Right kidney (tissue), 1 donor: ENCODE measurements around the gene GRB10.
"Not testable (repeated sequence)": the region's sequence is repeated elsewhere in the genome, so short reads cannot be mapped to it uniquely, and the experiment has no call there.

ENCODE experiments used
- DNase-seq: peaks from one replicate; pipeline ENCODE4 v3.0.0-alpha.2; 2016

The GRB10 gene

GRCh38 chr7:50576388-50576787 lies 206.3 kb downstream of the GRB10 start:
- DNase-seq, result not testable (repeated sequence)

DNA sequence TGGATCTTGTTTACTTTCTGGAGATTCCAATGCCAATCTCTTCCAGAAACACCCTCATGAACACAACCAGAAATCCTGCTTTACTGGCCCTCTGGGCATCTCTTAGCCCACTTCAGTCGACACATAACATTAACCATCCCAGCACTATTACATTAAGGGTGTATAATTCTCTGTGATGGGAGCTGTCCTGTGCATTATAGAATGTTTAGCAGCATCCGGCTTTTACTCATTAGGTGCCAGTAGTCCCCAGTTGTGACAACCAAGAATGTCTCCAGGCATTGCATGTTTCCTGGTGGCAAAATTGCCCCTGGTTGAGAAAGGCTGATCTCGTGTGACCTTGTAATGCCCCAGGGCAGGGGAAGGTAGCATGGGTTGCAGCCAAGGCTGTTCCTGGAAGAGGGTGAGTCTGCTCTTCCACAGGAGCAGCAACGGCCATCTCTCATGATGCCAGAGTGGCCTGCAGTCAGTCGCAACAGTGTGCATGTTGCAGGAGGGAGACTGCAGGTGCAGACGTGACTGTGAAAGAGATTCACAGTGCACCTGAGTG lies 214.9 kb downstream of the GRB10 start:
- no peak for DNase-seq

DNA sequence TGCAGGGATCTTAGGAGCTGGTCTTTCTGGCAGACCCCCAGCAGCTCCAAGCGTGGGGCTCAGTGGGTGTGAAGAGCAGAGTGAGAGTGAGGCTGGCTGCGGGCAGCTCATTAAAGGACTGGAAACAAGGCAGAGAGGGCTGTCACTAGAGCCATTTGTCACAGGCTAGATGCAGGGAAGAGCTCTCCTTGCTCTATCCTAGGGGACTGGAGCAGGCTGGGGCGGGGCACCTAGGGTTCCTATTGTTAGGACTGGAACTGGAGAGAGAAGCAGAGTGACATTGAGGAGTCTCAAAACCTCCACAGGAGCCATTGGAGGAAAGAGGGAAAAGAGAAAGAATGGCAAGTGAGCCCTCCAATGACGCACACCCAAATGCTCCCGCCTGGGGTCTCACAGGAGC lies 216.7 kb downstream of the GRB10 start:
- DNase-seq, result no peak

DNA sequence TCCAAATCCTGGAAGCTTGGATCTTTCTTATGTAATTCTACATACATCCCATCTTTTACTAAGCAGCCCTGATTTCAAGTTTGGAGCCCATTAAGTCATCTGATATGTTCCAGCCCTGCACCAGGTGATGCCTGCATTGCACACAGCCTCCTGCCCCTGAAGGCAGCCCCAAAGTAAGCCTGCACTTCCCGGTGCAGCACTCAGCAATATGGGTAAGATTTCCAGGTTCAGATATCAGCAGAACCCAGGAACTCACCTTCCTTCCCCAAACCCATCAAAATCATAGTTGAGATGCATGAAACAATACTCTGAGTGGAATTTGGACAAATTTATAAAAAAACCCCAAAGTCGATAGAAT lies 217.2 kb downstream of the GRB10 start:
- DNase-seq, result no peak

GRCh38 chr7:50564640-50565558 lies 217.8 kb downstream of the GRB10 start, which contains the start of gene DDC:
Gene DDC, minus strand, starts transcription at chr7:50565405. Its CDS starts 21,320 bp downstream, at chr7:50544085.
- DNase-seq, result peak; percentile 36

DNA sequence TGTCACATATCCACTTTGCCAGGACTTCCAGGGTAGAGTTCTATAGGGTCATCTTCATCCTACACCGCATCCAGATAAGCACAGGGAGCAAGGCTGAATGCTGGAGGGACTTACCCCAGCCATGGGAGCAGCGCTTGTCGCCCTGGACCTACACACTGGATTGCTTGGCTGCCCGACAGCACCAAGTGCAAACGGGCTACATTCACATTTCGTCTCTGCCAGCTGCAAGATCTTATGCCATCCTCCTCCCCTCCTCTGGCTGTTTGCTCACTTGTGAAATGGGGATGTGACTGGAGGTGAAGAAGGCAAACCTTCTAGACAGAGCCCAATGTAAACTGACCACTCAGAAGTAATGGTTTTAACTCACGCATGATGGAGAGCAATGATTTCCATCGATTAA lies 218.5 kb downstream of the GRB10 start:
- DNase-seq, result no peak

- no peak for DNase-seq
Observed at GRCh38 chr7:50562136-50562535, 220.6 kb downstream of the GRB10 start.

GRCh38 chr7:50560865-50561351 lies 221.8 kb downstream of the GRB10 start:
- DNase-seq, result no peak

DNA sequence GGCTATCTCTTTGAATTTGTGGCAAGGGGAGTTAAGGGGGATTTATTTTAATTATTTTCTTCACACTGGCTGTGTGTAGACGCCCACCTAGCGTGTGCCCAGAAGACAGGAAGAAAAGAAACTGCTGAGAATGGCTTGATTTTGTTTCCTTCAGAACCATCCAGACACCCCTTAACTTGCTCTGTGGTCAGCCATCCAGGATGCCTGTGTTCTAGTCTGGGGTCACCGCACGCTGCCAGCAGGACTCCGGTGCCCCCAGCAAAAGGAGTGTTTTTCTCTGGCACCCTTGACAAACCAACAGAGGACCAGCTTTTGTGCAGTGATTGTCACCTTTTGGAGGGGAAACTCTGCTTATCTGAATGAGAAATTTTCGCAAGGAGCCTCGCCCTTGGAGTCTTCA lies 222.8 kb downstream of the GRB10 start:
- DNase-seq, result no peak

DNA sequence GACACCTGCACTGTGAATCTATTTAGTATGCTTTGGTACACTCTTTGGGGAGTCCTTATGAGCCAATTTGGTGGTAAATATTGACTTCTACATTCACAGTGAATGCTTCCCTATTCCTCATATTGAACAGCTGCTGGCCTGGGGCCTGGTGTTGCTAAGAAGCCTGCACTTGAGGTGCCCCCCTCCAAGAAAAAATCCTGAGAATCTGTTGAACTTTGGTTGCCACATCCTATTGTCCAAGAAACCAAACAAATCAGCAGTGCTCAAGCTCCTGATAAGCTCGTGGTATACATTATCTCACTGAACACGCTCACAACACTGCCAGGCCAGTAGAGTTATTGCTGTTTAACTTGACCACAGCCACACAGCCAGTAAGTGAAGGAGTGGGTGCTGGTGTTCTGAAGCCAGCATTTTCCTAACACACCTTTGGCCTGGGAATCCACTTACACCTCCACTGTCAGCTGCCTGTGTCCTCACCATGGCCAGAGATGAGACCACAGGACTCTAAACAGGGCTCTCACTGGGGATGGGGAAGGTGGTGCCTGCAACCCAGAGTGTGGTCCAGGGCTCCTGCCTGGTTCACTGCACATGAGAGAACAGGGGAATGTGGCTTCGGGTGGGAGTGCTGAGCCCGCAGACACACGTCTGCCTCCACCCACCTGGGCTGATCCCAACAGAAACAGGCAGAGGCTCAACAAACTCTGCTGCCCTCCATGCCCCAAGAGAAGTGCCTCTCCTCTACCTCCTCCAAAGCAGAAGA lies 224.2 kb downstream of the GRB10 start:
- DNase-seq, result no peak

DNA sequence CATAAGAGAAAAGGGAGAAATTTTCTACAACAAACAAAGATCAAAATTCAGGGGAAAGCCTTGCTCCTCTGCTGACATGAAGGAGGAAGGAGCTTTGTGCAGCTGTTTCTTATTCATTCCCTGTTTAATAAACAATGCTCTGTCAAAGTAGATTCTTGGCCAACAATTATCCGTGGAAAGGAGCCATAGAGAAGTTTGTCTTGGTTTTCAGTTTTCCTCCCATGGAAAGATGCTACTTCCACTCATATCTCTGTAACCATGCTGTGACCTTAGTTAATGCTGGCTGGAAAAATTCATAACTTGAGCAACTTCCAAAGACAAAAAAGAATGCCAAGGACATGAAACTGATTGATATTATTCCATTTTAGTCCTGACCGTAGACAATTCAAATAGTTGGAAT lies 225.6 kb downstream of the GRB10 start:
- no peak for DNase-seq

DNA sequence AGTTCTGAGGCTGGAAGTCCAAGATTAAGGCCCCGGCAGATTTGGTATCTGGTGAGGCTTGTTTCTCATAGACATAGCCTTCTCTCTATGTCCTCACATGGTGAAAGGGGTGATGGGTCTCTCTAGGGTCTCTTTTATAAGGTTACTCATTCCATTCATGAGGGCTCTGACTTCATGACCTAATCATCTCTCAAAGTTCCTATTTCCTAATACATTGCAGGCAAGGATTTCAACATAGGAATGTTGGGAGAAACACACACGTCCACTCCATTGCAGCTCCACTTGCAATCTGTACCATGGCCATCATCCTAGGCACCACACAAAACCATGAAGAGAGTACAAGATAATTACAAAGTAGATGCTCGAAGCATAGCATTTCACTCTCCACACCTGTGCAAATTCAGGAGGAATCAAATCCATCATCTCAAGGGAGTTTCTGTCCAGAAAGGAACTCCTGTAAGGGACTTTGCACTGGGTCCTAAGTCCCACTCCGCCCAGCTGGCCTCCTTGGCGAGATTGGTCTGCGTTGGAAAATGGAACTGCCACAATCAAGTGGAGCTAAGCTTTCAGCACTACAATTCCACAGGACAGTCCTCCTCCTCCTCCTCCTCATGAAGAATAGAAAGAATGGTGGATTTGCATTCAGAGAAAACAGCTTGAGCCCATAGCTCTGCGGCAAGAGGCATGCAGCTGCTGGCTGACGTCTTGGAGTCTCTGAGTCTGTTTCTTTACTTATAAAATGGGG lies 226.3 kb downstream of the GRB10 start:
- no peak for DNase-seq

- DNase-seq, result no peak
Observed at GRCh38 chr7:50555594-50556140, 227.0 kb downstream of the GRB10 start.

DNA sequence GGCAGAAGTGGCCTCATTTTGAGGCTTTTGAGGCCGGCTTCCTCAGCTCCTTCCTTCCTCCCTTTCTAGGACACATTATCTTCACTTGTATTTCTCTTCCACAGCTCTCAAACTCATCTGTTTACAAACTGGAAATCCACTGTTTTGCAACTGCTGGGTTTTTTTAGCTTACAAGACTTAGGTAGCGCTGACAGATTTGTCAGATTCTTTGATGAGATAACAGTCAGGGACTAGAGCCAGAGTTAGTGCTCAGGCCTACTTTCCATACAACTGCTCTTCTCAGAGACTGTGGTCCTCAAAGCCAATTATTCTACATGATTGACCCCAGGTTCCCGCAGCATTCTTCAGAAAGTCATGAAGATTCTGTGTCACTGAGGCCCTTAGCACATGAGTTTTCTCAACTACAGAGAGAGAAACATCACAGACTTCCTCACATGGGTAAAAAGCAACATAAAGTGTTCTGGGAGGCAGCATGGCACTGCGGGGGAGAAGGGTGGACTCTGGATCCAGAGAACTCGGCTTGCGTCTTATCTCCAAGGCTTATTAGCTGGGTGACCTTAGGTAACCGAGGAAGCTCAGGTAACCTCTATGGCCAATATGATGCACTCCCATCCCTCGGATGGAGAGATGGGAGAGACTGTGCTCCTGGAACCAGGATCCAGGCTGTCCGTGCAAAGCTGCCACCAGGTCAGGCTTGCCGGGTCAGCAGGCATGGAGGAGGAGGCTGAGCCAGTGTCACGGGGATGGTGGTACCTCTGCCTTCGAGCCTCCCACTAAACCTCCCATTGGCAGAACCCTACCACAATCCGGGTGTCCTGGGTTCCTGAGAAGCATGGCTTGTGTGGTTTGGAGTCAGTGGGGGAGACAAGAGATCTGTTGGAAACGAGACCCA lies 228.0 kb downstream of the GRB10 start:
- no peak for DNase-seq

- DNase-seq, result no peak
Observed at GRCh38 chr7:50553973-50554372, 228.7 kb downstream of the GRB10 start.

DNA sequence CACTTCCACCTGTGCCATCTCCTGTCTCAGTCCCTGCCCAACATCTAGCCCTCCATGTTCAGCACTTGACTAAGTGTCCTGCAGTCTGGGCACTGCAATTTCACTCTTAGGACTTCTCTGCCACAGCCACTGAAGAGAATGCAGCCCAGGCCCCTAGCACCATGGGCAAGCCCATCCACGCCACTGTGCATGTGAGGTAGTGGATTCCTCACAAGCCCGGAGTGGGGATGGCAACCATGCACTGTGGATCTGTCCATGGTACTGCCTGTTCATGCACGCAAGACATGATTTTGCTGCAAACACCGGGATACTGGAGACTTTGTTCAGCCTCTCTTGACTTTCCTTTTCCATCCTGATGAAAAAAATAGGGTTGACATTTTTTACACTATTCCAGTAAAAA lies 229.8 kb downstream of the GRB10 start:
- DNase-seq, result no peak

GRCh38 chr7:50552139-50552538 lies 230.6 kb downstream of the GRB10 start:
- DNase-seq, result no peak

GRCh38 chr7:50545613-50546012 lies 237.1 kb downstream of the GRB10 start:
- not testable (repeated sequence) for DNase-seq

DNA sequence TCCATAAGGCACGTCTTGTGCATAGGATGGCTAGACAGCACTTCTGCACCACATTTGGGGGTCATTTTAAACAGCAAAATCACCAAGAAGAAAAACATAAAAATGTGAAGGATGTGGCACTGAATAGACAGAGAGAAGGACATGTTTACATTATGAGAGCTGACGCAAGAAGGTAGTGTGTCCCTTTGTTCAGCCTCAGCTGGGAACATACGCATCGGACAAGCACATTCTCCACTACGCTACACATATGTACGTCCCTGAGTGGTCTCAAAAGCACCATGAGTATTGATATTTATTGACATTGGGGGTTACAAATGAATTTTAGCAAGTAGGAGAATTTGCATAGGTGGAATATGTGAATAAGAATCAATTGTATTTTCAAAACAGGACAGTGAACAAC lies 237.7 kb downstream of the GRB10 start:
- no peak for DNase-seq

GRCh38 chr7:50543776-50544442 lies 238.8 kb downstream of the GRB10 start:
- no peak for DNase-seq
